GM19099 (cell line): ENCODE data around the gene TOB1.

Source experiments
- POLR2A ChIP-seq: IDR thresholded peaks from 3 replicates; pipeline ENCODE4 v1.6.1; 2011; ENCODE audit warnings: low read depth; ENCODE audit not compliant: insufficient read length; ENCODE audit errors: extremely low read depth

Gene TOB1

DNA sequence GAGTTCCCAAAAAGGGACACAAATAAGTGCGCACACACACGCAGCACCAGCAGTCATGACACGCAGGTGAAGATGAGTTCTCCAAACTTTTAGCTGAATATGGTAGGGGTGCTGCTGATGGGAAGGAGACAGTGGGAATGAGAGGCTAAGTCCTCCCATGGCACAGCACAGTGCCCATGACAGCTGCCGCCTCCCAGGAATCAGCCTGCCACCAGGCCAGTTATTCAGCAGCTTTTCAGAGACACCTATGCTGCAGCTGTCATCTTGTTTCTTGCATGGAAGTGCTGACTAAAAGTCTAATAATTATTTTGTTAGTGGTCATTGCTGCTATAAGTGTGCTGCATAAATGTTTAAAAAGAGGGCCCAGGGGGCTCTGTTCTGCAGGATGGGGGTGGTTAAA lies 18.6 kb downstream of the TOB1 start:
- no peak for TF ChIP-seq POLR2A

DNA sequence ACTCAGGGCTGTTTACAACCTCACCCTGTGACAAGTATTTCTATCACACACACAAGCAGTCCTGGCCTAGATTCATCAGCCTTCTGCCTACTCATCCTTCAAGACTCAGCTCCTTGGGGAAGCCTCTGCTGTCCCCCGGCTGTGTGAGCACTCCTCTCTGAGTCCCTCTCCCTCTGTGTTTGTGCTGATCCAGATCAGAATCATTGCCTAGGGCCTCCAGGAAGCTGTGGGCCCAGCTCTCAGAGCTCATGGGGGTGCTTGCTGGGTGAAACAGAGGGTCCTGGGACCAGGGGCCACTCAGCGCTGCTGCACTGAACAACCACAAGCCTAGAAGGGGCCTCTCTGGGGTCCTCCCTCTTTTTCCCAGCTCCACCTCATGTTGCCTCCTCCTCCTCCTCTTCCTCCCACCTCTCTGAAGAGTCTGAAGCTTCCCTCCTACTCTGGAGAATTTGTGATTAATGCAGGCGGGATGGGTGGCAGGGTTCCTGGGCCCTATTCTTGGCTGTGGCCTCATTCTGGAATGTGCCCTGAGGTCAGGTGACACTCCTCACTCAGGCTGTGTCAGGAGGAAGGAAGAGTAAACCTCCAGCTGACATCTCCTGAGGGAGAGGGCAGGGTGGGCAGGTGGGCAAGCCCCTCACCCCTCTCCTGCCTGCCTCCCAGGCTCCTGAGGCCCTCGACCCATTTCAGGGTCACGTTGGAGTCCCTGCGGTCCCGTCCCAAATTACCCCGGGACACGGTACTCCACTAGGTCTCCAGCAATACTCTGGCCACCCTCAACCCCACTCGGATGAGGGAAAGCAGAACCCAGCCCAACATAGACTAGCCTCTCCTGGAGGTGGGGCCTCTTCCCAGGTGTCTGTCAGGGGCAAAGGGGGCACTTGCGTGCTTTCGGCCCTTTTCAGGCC lies 20.7 kb downstream of the TOB1 start:
- no peak for TF ChIP-seq POLR2A

DNA sequence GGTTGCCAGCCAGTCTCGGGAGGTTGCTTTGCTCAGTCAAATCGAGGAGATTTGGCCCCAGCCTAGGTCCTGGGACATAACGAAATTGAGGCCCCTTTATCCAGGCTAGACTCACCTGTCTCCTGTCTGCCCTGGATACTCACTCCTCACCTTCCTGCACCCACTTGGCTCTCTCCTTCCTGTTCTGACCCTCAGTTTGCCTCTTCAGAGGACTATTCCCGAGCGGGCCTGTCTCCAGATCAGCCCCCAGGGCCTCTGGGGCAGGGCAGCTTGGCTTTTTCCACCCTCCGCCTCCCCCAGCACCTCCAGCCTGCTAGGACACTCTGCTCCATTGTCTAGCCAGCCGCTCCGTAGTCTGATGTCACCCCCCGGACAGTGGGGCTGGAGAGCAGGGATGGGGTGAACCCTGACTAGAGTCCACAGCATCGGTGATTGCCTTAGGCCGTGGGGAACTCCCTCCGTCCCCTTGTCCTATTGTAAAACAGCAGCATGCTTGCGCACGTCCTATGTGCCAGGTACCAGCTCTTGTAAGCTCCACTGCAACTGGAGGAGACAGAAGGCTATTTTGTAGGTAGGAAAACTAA lies 21.9 kb downstream of the TOB1 start:
- TF ChIP-seq POLR2A, result no peak

DNA sequence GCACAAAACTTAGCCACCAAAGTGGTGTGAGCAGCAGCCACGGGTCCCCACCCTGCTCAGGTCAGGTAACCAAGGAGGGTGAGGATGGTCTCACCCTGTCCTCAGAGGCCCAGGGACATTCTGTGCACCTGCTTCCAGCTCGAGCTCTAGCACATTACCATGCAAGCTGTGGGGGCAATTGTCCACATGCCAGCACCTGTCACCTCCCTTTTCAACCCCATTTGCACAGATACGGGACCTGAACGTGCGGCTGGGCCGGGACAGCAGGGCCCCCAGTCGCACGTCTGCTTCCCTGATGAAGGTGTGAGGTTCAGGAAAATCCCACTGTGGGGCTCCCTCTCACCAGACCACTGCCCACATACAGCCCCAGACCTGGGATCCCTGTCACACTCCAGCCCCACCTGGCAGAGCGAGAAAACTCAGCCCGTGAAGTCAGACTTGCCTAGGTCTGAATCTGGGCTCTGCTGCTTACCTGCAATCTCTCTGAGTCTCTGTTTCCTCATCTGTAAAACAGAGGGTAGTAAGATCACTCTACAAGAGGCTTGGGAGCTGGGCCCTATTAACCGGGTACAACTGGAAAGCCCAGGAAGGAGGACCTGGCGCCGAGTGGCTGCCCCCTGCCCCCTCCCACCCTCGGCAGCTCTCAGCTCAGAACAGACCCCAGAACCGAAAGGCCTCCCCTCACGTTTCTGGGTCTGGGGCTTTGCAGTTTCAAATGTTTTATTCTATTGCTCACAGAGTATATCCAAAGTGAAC lies 22.8 kb downstream of the TOB1 start:
- no peak for TF ChIP-seq POLR2A

DNA sequence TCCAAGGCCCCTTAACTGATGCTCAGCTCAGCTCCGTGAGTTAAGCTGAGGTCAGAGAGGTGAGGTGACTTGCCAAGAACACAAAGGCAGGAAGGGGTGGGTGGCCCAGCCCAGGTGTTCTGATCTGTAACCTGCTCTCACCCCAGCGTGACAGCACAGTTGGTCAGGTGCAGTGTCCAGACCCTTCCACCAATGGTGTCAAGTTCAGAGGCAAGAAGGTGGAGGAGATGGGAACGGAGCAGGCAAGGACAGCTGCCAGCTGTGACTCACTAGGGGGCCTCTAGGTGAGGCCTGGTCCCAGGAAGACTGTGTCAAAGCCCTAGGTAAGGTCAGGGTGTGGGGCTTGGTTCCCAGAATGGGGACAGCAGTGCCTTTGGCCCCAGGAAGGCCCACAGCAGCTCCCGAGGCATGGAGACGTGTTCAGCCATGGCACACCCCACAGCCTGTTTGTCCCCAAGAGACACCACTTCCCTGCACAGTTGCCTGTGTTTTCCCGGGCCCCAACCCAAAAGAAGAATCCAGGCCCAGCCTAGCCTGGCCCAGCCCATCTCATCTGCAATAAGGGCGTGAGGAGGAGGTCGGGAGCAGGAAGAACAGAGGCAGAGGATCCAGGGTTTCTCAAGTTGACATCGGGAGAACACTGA lies 23.5 kb downstream of the TOB1 start:
- no peak for TF ChIP-seq POLR2A

DNA sequence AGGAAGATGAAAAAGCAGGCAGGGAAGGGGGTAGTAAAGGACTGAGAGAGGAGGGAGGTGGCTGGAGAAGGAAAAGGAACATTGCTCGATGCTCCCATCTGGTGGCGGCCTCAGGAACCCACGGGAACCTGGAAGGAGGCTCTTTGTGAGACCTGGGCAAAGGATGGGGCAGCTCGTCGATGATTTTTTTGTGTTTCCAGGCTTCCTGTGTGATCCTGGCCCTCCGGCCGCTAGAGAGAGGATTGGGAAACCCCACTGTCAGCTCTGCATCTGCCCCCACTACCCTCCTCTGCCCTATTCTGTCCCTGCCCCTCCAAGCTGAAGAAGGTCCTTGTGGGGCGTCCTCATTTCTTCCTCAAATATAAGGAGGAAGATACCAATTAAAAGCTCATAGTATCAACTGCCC lies 24.2 kb downstream of the TOB1 start:
- no peak for TF ChIP-seq POLR2A

DNA sequence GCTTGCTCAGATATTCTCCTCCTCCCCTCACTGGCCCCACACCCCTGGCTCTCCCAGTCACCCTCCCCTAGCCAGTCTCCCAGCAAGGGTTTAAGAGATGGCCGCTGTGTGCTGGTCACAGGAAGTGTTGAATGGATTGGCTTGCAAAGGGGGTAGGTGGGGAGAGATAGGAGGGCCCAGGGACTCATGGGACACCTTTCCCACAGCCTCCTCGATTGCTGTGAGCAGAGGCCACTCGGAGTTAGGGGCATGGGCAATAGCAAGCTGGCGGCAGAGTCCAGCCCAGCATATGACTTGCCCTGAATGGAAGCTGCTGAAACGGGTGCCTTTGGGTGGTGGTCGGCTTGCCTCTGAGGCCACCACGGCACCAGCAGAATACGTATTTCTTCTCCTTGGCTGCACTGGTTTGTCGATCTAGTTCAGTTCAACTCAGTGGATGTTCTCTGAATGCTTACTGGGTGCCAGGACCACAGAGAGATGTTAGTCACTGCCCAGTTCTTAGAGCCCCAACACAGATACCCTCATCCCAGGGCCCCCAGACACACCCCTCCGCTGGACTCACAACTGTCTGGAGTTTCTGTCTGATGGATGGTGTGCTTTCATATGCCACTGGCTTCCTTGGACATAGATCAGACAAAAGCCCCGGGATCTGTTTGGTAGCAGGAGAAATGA lies 24.7 kb downstream of the TOB1 start:
- TF ChIP-seq POLR2A, result no peak

DNA sequence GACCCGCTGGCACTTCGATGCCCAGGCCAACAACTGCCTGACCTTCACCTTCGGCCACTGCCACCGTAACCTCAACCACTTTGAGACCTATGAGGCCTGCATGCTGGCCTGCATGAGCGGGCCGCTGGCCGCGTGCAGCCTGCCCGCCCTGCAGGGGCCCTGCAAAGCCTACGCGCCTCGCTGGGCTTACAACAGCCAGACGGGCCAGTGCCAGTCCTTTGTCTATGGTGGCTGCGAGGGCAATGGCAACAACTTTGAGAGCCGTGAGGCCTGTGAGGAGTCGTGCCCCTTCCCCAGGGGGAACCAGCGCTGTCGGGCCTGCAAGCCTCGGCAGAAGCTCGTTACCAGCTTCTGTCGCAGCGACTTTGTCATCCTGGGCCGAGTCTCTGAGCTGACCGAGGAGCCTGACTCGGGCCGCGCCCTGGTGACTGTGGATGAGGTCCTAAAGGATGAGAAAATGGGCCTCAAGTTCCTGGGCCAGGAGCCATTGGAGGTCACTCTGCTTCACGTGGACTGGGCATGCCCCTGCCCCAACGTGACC lies 25.8 kb downstream of the TOB1 start:
- no peak for TF ChIP-seq POLR2A

DNA sequence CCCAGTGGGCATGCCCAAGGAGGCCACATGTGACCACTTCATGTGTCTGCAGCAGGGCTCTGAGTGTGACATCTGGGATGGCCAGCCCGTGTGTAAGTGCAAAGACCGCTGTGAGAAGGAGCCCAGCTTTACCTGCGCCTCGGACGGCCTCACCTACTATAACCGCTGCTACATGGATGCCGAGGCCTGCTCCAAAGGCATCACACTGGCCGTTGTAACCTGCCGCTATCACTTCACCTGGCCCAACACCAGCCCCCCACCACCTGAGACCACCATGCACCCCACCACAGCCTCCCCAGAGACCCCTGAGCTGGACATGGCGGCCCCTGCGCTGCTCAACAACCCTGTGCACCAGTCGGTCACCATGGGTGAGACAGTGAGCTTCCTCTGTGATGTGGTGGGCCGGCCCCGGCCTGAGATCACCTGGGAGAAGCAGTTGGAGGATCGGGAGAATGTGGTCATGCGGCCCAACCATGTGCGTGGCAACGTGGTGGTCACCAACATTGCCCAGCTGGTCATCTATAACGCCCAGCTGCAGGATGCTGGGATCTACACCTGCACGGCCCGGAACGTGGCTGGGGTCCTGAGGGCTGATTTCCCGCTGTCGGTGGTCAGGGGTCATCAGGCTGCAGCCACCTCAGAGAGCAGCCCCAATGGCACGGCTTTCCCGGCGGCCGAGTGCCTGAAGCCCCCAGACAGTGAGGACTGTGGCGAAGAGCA lies 26.4 kb downstream of the TOB1 start:
- TF ChIP-seq POLR2A, result no peak

DNA sequence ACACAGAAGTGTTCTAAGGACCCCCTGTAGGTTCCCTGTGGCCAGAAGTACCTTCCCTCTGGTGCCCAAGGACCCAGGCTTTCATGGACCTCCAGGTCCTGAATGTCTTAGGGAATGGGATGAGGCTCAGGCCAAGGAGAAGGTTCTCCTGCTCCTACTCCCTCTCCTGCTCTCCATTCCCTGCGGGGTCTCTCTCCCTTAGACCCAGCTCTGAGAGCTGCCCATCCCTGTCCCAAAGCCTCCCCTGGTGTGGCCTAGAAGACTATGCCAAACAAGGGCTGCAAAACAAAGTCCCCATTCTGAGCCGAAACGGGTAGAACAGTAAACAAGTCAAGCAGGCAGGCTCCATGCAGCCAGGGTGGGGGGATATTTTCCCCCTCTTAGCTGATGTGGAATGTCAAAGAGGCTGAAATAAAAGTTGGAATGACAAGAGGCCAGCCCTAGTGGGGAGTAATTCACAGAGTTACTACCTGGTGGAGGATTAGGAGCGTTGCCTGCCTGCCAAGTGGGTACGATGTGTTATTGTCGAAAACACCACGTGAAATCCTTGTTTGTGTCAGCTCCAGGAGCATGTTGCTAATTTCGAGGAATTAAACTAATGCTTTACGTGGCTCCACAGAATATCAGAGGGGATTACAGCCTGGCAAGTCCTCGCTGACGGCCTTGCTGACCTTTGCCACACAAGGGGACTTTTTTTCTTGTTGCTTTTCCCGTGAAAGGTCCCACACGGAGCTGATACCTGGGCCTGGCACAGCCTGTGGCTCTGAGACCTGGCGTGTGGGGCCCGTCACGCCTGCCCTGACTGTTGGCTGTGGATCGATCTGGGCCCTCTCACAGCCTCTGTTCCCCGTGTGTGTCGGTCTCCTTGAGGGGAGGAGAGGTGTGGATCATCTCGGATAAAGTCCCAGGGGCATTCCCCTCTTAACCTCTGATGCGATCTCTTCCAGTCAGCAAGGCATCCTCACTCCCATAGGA lies 27.9 kb downstream of the TOB1 start:
- TF ChIP-seq POLR2A, result no peak

DNA sequence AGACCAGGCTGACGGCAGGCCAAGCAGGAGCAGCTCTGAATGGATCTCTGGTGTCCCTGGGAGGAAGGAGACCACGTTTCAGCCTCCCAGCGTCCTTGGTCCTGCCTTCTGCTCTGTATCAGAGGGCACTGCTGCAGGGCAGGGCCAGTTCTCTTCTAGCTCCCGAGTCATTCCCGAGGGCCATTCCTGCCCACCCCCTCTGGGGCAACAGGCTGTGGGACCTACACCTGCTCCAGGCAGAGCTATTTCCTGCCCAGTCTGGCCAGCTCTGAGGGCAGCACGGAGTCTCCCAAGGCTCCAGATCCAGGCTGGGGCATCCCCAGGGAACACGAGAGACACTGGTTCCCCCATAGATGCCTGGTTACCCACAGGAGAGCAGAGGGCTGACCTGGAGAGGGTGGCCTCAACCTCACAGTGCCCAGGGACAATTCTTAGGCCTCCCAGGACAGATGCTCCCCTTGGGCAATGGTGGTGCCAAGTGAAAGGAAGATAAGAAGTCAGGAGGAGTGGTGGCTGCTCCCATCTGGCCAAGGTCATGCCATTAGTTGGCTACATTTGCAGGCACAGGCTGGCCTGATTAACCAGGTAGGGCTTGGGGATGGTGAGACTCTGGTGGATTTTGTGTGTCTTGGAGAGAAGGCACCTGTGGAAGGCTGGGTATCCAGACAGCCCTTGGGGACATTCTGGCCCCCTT lies 28.7 kb downstream of the TOB1 start:
- no peak for TF ChIP-seq POLR2A

DNA sequence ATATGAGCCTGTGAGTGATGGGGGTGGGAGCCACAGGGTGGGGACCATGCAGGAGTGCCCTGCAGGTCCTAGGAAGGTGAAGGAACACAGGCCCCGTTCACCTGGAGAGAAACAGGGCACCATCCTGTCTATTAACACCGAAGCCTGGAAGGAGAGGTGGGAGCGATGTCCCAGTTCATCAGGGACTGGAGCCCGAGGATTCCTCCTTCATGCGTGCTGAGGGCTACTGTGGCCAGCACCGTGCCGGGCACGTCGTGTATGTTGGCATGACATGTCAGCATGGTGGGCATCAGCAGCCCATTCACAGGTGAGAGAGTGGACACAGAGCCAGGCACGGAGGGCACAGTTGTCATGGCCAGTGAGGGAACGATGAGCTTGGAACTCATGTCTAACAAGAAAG lies 29.3 kb downstream of the TOB1 start:
- TF ChIP-seq POLR2A, result no peak
